WTC11 (cell line): ENCODE measurements around the gene TFEB. TPM values are rescaled to one million over a fixed set of nuclear protein-coding genes. Genes with fewer than 3 reads are reported as not detected.

Experiments used
- ATAC-seq: fragments of 200-7000 bp; cut with Tn5 transposase; 2 replicates; pipeline ENCODE4 v1.10.0; 2021; ENCODE audit warnings: mild to moderate bottlenecking, moderate library complexity
- CTCF ChIA-PET: fragments of 300-600 bp; sonication (Branson Sonifier 250); formaldehyde crosslinking; loops from one replicate; lab custom pipeline; 2021; ENCODE audit warnings: antibody characterized with exemption; lab: Charles Lee
- POLR2A ChIA-PET: fragments of 350-600 bp; sonication (Branson Sonifier 250); formaldehyde crosslinking; loops from one replicate; lab custom pipeline; 2021; ENCODE audit warnings: antibody characterized with exemption; lab: Charles Lee
- DNase-seq: peaks from one replicate; pipeline ENCODE4 v3.0.0; 2021; ENCODE audit warnings: low spot score
- H3K27ac Mint-ChIP-seq: 2 replicates; pipeline ENCODE4 v1.8.0; 2021; ENCODE audit warnings: mixed read lengths
- H3K27me3 Mint-ChIP-seq: 2 replicates; pipeline ENCODE4 v1.8.0; 2021; ENCODE audit warnings: low read depth, mild to moderate bottlenecking, moderate library complexity, mixed read lengths
- H3K36me3 Mint-ChIP-seq: 2 replicates; pipeline ENCODE4 v1.8.0; 2021; ENCODE audit warnings: mixed read lengths
- H3K4me1 Mint-ChIP-seq: 2 replicates; pipeline ENCODE4 v1.8.0; 2022; ENCODE audit warnings: mixed read lengths
- H3K4me3 Mint-ChIP-seq: 2 replicates; pipeline ENCODE4 v1.8.0; 2021; ENCODE audit warnings: mild to moderate bottlenecking, moderate library complexity, mixed read lengths
- H3K9me3 Mint-ChIP-seq: 2 replicates; pipeline ENCODE4 v1.8.0; 2021; ENCODE audit warnings: mixed read lengths
- AR ChIP-seq: fragments of 250-450 bp; sonication (Bioruptor Pico); IDR thresholded peaks from 2 replicates; pipeline ENCODE4 v1.9.0; 2021; ENCODE audit warnings: mild to moderate bottlenecking
- ATF3 ChIP-seq: sonication (generic); formaldehyde crosslinking; conservative IDR thresholded peaks from 2 replicates; pipeline ENCODE4 v1.8.1; 2022; ENCODE audit warnings: mild to moderate bottlenecking, missing genetic modification reagents
- CTCF ChIP-seq: fragments of 200-600 bp; IDR thresholded peaks from 2 replicates; pipeline ENCODE4 v1.8.0; 2022; ENCODE audit warnings: antibody characterized with exemption
- FOXP4 ChIP-seq: sonication (generic); formaldehyde crosslinking; IDR thresholded peaks from 2 replicates; pipeline ENCODE4 v1.8.0; 2022; ENCODE audit warnings: mild to moderate bottlenecking, missing genetic modification reagents
- MXD4 ChIP-seq: fragments of 250-450 bp; sonication (Bioruptor Pico); IDR thresholded peaks from 2 replicates; pipeline ENCODE4 v1.8.0; 2021; ENCODE audit warnings: mild to moderate bottlenecking, moderate library complexity, borderline replicate concordance
- NFE2L1 ChIP-seq: sonication (generic); formaldehyde crosslinking; IDR thresholded peaks from 2 replicates; pipeline ENCODE4 v1.8.1; 2023; ENCODE audit warnings: missing genetic modification reagents
- RORB ChIP-seq: fragments of 250-450 bp; sonication (Bioruptor Pico); IDR thresholded peaks from 2 replicates; pipeline ENCODE4 v1.9.0; 2021; ENCODE audit warnings: mild to moderate bottlenecking
- STAT6 ChIP-seq: sonication (generic); formaldehyde crosslinking; conservative IDR thresholded peaks from 2 replicates; pipeline ENCODE4 v1.8.1; 2023; ENCODE audit warnings: mild to moderate bottlenecking, low read depth, missing genetic modification reagents, moderate library complexity
- ZNF219 ChIP-seq: sonication (generic); formaldehyde crosslinking; IDR thresholded peaks from 2 replicates; pipeline ENCODE4 v1.8.0; 2023; ENCODE audit warnings: missing genetic modification reagents, mild to moderate bottlenecking, borderline replicate concordance
- ZNF281 ChIP-seq: sonication (generic); formaldehyde crosslinking; IDR thresholded peaks from 2 replicates; pipeline ENCODE4 v1.8.0; 2023; ENCODE audit warnings: mild to moderate bottlenecking, missing genetic modification reagents
- ZNF317 ChIP-seq: sonication (generic); formaldehyde crosslinking; IDR thresholded peaks from 2 replicates; pipeline ENCODE4 v1.8.1; 2023; ENCODE audit warnings: low read depth, mild to moderate bottlenecking, moderate library complexity, missing genetic modification reagents, borderline replicate concordance
- ZNF416 ChIP-seq: fragments of 250-450 bp; sonication (Bioruptor Pico); IDR thresholded peaks from 2 replicates; pipeline ENCODE4 v1.9.0; 2021; ENCODE audit warnings: mild to moderate bottlenecking, inconsistent platforms
- ZNF425 ChIP-seq: fragments of 250-450 bp; sonication (Bioruptor Pico); conservative IDR thresholded peaks from 2 replicates; pipeline ENCODE4 v1.9.0; 2021; ENCODE audit warnings: mild to moderate bottlenecking
- ZNF532 ChIP-seq: fragments of 250-450 bp; sonication (Bioruptor Pico); IDR thresholded peaks from 2 replicates; pipeline ENCODE4 v1.9.0; 2021; ENCODE audit warnings: mild to moderate bottlenecking, borderline replicate concordance
- total RNA-seq: library from RNA; stranded (reverse); gene quantifications from 3 replicates; pipeline ENCODE4 v1.2.3, GENCODE V29; 2021

TFEB gene
- total RNA-seq, 1 experiment from 2014 or later = 3.9 TPM

GRCh38 chr6:41713159-41713649 lies 22.2 kb downstream of the TFEB start:
- Mint-ChIP-seq H3K27ac (no peak overlapping the region), H3K27me3 (no peaks in the 10 kb centered on the region), H3K36me3 (no peaks in the 10 kb centered on the region), H3K4me1 (no peaks in the 10 kb centered on the region), H3K9me3 (no peaks in the 10 kb centered on the region), H3K4me3 (no peak overlapping the region)
- ATAC-seq (no peak), DNase-seq (no peak)
- no peak for TF ChIP-seq ZNF281 (CRISPR knock-in tag)
- no peak for TF ChIP-seq ZNF317 (CRISPR knock-in tag)
- TF ChIP-seq ZNF219 (CRISPR knock-in tag) = no peak
- no peak for TF ChIP-seq RORB
- no peak for TF ChIP-seq NFE2L1 (CRISPR knock-in tag)
- no peak for TF ChIP-seq ATF3 (CRISPR knock-in tag)
- no peak for TF ChIP-seq ZNF416 (CRISPR knock-in tag)
- no peak for TF ChIP-seq ZNF425 (CRISPR knock-in tag)
- no peak for TF ChIP-seq AR (CRISPR knock-in tag)
- TF ChIP-seq STAT6 = no peak
- no peak for TF ChIP-seq MXD4 (CRISPR knock-in tag)
- TF ChIP-seq FOXP4 = no peak
- TF ChIP-seq CTCF = no peak
- TF ChIP-seq ZNF532 = no peak
- ChIA-PET POLR2A (interaction anchor here (0.5 kb wide), 1 partner anchor 32 kb away, joined by 4 read pairs; no protein-coding TSS in a partner anchor), CTCF (no interaction called here)
